Lower leg skin (tissue), 3 donors: ENCODE data around the gene HUNK.

Experiments used
- POLR2A ChIP-seq, 2 donors: fragments of 450-650 bp; IDR thresholded peaks; one replicate each; pipeline ENCODE4 v1.6.1; 2016 to 2017; ENCODE audit warnings: antibody characterized with exemption in 2 of 2, mild to moderate bottlenecking in 1 of 2, moderate library complexity in 1 of 2
- TF ChIP-seq, protein P1 (sequence below), 3 donors: fragments of 450-650 bp; IDR thresholded peaks; one replicate each; pipeline ENCODE4 v1.5.1; 2016; ENCODE audit warnings: antibody characterized with exemption in 3 of 3, mild to moderate bottlenecking in 3 of 3, moderate library complexity in 2 of 3

DNA sequence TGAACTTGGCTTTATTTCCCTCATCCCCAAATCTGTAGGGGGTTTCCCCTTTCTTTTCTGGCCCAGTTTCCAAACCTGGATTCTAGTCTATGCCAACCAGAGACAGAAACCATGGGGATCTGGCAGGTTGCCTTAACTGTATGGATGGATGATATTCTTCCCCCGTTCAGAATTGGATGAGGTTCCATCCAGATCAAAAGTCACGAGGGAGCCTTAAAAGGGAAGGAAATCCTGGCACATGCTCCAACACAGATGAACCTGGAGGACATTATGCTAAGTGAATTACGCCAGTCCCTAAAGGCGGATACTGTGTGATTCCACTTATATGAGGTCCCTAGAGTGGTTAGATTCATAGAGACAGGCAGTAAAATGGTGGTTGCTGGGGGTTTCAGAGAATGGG lies 124.4 kb downstream of the HUNK start:
- TF ChIP-seq, protein P1, sequence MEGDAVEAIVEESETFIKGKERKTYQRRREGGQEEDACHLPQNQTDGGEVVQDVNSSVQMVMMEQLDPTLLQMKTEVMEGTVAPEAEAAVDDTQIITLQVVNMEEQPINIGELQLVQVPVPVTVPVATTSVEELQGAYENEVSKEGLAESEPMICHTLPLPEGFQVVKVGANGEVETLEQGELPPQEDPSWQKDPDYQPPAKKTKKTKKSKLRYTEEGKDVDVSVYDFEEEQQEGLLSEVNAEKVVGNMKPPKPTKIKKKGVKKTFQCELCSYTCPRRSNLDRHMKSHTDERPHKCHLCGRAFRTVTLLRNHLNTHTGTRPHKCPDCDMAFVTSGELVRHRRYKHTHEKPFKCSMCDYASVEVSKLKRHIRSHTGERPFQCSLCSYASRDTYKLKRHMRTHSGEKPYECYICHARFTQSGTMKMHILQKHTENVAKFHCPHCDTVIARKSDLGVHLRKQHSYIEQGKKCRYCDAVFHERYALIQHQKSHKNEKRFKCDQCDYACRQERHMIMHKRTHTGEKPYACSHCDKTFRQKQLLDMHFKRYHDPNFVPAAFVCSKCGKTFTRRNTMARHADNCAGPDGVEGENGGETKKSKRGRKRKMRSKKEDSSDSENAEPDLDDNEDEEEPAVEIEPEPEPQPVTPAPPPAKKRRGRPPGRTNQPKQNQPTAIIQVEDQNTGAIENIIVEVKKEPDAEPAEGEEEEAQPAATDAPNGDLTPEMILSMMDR (IDR thresholded peaks at IDR 0.05): no peak
- no peak for TF ChIP-seq POLR2A (IDR thresholded peaks at IDR 0.05)
